Right lobe of liver (tissue), 4 donors: ENCODE data around the gene KRTAP10-11.

ENCODE experiments used
- CTCF ChIP-seq, 4 donors: fragments of 200-600 bp in 3 of 4; fragments of 450-650 bp in 1 of 4; IDR thresholded peaks; one replicate each; pipeline versions ENCODE4 v1.5.1 to v1.8.0; 2016 to 2022; ENCODE audit warnings: antibody characterized with exemption in 4 of 4, mild to moderate bottlenecking in 2 of 4
- POLR2A ChIP-seq: fragments of 450-650 bp; IDR thresholded peaks from one replicate; pipeline ENCODE4 v1.6.1; 2017; ENCODE audit warnings: antibody characterized with exemption, mild to moderate bottlenecking
- donor health status: DM: no; HTN: no; CAD: no.
- donor health status: DM: no; HTN: no; CAD: no.
- donor health status: DM: no; HTN: yes; CAD: no.

- no peak for TF ChIP-seq POLR2A
- no peak for TF ChIP-seq CTCF (IDR thresholded peaks at IDR 0.05)
These were observed 21.4 kb downstream of the KRTAP10-11 start for GRCh38 chr21:44667612-44668011.
